HepG2 (cell line): ENCODE data around the gene TMPRSS11F. TPM values are rescaled to one million over a fixed set of nuclear protein-coding genes. Genes with fewer than 3 reads are reported as not detected.

Experiments used
- ATAC-seq: fragments of 200-7000 bp; cut with Tn5 transposase; 3 replicates; pipeline ENCODE4 v1.9.1; 2020; ENCODE audit warnings: mild to moderate bottlenecking, moderate library complexity
- BruUV-seq: library from RNA; stranded (reverse); fragments of 400-500 nt; replicated peaks from 2 replicates; lab custom pipeline; 2021; lab: Mats Ljungman, UMichigan
- CTCF ChIA-PET: fragments of 300-600 bp; formaldehyde crosslinking; extraction: SDS; loops from one replicate; lab custom pipeline; 2021; ENCODE audit warnings: low total read pairs, inconsistent platforms, low intra/inter-chr PET ratio; lab: Yijun Ruan, JAX
- POLR2A ChIA-PET: fragments of 350-600 bp; sonication (Branson Sonifier 250); formaldehyde crosslinking; loops from one replicate; lab custom pipeline; 2020; ENCODE audit warnings: antibody characterized with exemption, inconsistent platforms; lab: Yijun Ruan, JAX
- DNase-seq: peaks from one replicate; pipeline ENCODE4 v3.0.0-alpha.2; 2015; ENCODE audit warnings: low spot score
- FAIRE-seq: peaks from 3 replicates; lab custom pipeline; 2011; peaks lifted over from hg19 to GRCh38; lab: Jason Lieb, UNC
- H2AFZ ChIP-seq: one replicate; pipeline ENCODE4 v1.6.1; 2011; ENCODE audit warnings: low read length, inconsistent platforms
- H3K27ac ChIP-seq: fragments of 300-600 bp; 3 replicates; pipeline ENCODE4 v1.8.0; 2011; ENCODE audit warnings: mixed run types, mild to moderate bottlenecking, mixed read lengths, low read length, inconsistent platforms; ENCODE audit not compliant: insufficient read depth; ENCODE audit errors: extremely low read length
- H3K27me3 ChIP-seq, 2 experiments: fragments of 200-600 bp in 1 of 2; 2 replicates in 1 of 2; 3 replicates in 1 of 2; pipeline versions ENCODE4 v1.6.0 to v1.8.0; 2011; ENCODE audit warnings: low read length in 2 of 2, mild to moderate bottlenecking in 2 of 2, moderate library complexity in 2 of 2, inconsistent platforms in 1 of 2; ENCODE audit not compliant: insufficient read depth in 2 of 2, control insufficient read depth in 1 of 2
- H3K36me3 ChIP-seq, 2 experiments: fragments of 200-600 bp in 1 of 2; replicated peaks in 1 of 2; 2 replicates in 1 of 2; 3 replicates in 1 of 2; pipeline versions ENCODE4 v1.5.1 to v1.8.0; 2011; ENCODE audit warnings: low read length in 2 of 2, inconsistent platforms in 1 of 2; ENCODE audit not compliant: insufficient read depth in 2 of 2, control insufficient read depth in 1 of 2
- H3K4me1 ChIP-seq: 2 replicates; pipeline ENCODE4 v1.5.1; 2012; ENCODE audit warnings: low read length, inconsistent platforms; ENCODE audit not compliant: insufficient read depth
- H3K4me2 ChIP-seq: 2 replicates; pipeline ENCODE4 v1.6.0; 2011; ENCODE audit warnings: low read depth, low read length, inconsistent platforms
- H3K4me3 ChIP-seq, 3 experiments: fragments of 200-600 bp in 1 of 3; sonication (generic), shearing (Covaris generic) in 1 of 3; replicated peaks in 1 of 3; 2 replicates each; pipeline ENCODE4 v1.5.1; 2011 to 2016; ENCODE audit warnings: low read length in 3 of 3, inconsistent platforms in 2 of 3, low read depth in 2 of 3, mild to moderate bottlenecking in 2 of 3, control low read depth in 1 of 3, mixed read lengths in 1 of 3; ENCODE audit not compliant: insufficient read depth in 1 of 3
- H3K79me2 ChIP-seq: one replicate; pipeline ENCODE4 v1.6.1; 2011; ENCODE audit warnings: low read length, inconsistent platforms; ENCODE audit not compliant: insufficient read depth
- H3K9ac ChIP-seq: 2 replicates; pipeline ENCODE4 v1.6.0; 2011; ENCODE audit warnings: mild to moderate bottlenecking, low read depth, low read length, inconsistent platforms; ENCODE audit not compliant: insufficient read depth
- H3K9me3 ChIP-seq: 2 replicates; pipeline ENCODE4 v1.5.1; 2012; ENCODE audit warnings: mild to moderate bottlenecking, low read length
- H4K20me1 ChIP-seq: 2 replicates; pipeline ENCODE4 v1.6.0; 2011; ENCODE audit warnings: inconsistent platforms, mild to moderate bottlenecking, low read length, moderate library complexity; ENCODE audit not compliant: insufficient read depth
- SRSF1 ChIP-seq: fragments of 200-400 bp; formaldehyde crosslinking; optimal IDR thresholded peaks from 2 replicates; pipeline ENCODE3; 2017; ENCODE audit warnings: mild to moderate bottlenecking, low read depth, low read length, moderate library complexity
- ZBTB8A ChIP-seq: sonication (generic); formaldehyde crosslinking; IDR thresholded peaks from 2 replicates; pipeline ENCODE4 v1.4.0; 2020; ENCODE audit warnings: mild to moderate bottlenecking, low read depth, missing genetic modification reagents, borderline replicate concordance
- ZNF333 ChIP-seq: sonication (generic); formaldehyde crosslinking; IDR thresholded peaks from 2 replicates; pipeline ENCODE4 v1.4.0; 2020; ENCODE audit warnings: mild to moderate bottlenecking, missing genetic modification reagents, borderline replicate concordance
- ZNF572 ChIP-seq: sonication (generic); formaldehyde crosslinking; IDR thresholded peaks from 2 replicates; pipeline ENCODE4 v1.5.1; 2020; ENCODE audit warnings: mild to moderate bottlenecking, missing genetic modification reagents
- ZNF770 ChIP-seq: sonication (generic); formaldehyde crosslinking; IDR thresholded peaks from 2 replicates; pipeline ENCODE4 v1.5.0; 2020; ENCODE audit warnings: mild to moderate bottlenecking, missing genetic modification reagents
- WGBS: methylation state at CpG from one replicate; pipeline ENCODE4 v1.1.6; 2017; ENCODE audit warnings: low lambda C conversion rate; 5-methylcytosine and 5-hydroxymethylcytosine counted together
- in situ Hi-C: cut with HindIII; loops from 2 replicates; pipeline ENCODE4 v1.10.0; 2017; ENCODE audit warnings: low pct_unique_long_range_greater_than_20kb; ENCODE audit not compliant: extremely low pct_ligation_motif_present
- intact Hi-C: fragments of 100-400 bp; cut with micrococcal nuclease; formaldehyde crosslinking; loops from one replicate; pipeline ENCODE4 v1.10.0; 2022; ENCODE audit not compliant: unreplicated experiment
- polyA plus RNA-seq, 8 experiments: library from polyadenylated mRNA; depleted of rRNA in 3 of 8; stranded (reverse) in 7 of 8; unstranded in 1 of 8; fragments of >200 nt; fragmentation: Illumina TruSeq in 4 of 8; extraction: Trizol in 4 of 8; gene quantifications; 2 replicates each; pipeline versions ENCODE4 v1.2.1 to v1.2.3, GENCODE V29; 2011 to 2016; ENCODE audit warnings: low read depth in 4 of 8, missing spikeins in 1 of 8, mixed read lengths in 1 of 8; ENCODE audit not compliant: insufficient read depth in 1 of 8
- total RNA-seq, 5 experiments: library from RNA; depleted of rRNA; stranded (reverse); fragments of >200 nt; fragmentation: Illumina TruSeq; extraction: Trizol; gene quantifications; 2 replicates each; pipeline ENCODE4 v1.2.3, GENCODE V29; 2016; ENCODE audit warnings: low read depth in 1 of 5
- TF ChIP-seq, protein P1 (sequence below), 2 experiments: fragments of 450-650 bp in 1 of 2; sonication (generic) in 1 of 2; formaldehyde crosslinking; IDR thresholded peaks; 2 replicates each; pipeline versions ENCODE4 v1.5.0 to v1.8.0; 2020 to 2022; ENCODE audit warnings: mild to moderate bottlenecking in 1 of 2, missing genetic modification reagents in 1 of 2
- TF ChIP-seq, protein P2 (sequence below): sonication (generic); formaldehyde crosslinking; IDR thresholded peaks from 2 replicates; pipeline ENCODE4 v1.4.0; 2020; ENCODE audit warnings: mild to moderate bottlenecking, missing genetic modification reagents

The TMPRSS11F gene
- total and polyA plus RNA-seq, 2 of the 13 experiments (the other 11 are each of a cell fraction or from before 2014, with no cell fraction given): not detected

- Histone ChIP-seq H4K20me1 (no peaks in the 10 kb centered on the region), H3K27me3 (no peaks in the 10 kb centered on the region), H3K4me3 (no peak overlapping the region), H3K27ac (no peak overlapping the region), H3K9ac (no peak overlapping the region), H3K4me1 (no peaks in the 10 kb centered on the region), H3K79me2 (no peaks in the 10 kb centered on the region), H3K36me3 (no peaks in the 10 kb centered on the region), H3K4me2 (no peak overlapping the region), H2AFZ (no peak overlapping the region), H3K9me3 (0 out of 2 replicates have a peak, but pooled peaks cover 5% of the 10 kb centered on the region)
- 0% methylated on average over 1 of the region's 1 CpG for WGBS
- BruUV-seq: no TSS peak
- ATAC-seq: no peak
- TF ChIP-seq ZNF333 (CRISPR knock-in tag) (no peak), ZBTB8A (CRISPR knock-in tag) (no peak), ZNF572 (CRISPR knock-in tag) (no peak), SRSF1 (no peak), ZNF770 (no peak)
- TF ChIP-seq, protein P1, sequence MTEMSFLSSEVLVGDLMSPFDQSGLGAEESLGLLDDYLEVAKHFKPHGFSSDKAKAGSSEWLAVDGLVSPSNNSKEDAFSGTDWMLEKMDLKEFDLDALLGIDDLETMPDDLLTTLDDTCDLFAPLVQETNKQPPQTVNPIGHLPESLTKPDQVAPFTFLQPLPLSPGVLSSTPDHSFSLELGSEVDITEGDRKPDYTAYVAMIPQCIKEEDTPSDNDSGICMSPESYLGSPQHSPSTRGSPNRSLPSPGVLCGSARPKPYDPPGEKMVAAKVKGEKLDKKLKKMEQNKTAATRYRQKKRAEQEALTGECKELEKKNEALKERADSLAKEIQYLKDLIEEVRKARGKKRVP (CRISPR knock-in tag; IDR thresholded peaks at IDR 0.05): no peak
- TF ChIP-seq, protein P2, sequence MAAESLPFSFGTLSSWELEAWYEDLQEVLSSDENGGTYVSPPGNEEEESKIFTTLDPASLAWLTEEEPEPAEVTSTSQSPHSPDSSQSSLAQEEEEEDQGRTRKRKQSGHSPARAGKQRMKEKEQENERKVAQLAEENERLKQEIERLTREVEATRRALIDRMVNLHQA: no peak
- ChIA-PET POLR2A (no interaction called here), CTCF (no interaction called here)
- no peak for FAIRE-seq
- no peak for DNase-seq
- in situ Hi-C loops (no loop called here), intact Hi-C loops (no loop called here)
These were observed 46.9 kb downstream of the TMPRSS11F start for GRCh38 chr4:68082758-68083157.
